GM19025 (cell line): ENCODE results near the gene LIPE.

ENCODE experiments used
- ATAC-seq: cut with Tn5 transposase; IDR thresholded peaks from one replicate; pipeline ENCODE4 v1.9.1; 2021; ENCODE audit warnings: mild to moderate bottlenecking, low read depth, moderate library complexity; ENCODE audit not compliant: unreplicated experiment

The LIPE gene

DNA sequence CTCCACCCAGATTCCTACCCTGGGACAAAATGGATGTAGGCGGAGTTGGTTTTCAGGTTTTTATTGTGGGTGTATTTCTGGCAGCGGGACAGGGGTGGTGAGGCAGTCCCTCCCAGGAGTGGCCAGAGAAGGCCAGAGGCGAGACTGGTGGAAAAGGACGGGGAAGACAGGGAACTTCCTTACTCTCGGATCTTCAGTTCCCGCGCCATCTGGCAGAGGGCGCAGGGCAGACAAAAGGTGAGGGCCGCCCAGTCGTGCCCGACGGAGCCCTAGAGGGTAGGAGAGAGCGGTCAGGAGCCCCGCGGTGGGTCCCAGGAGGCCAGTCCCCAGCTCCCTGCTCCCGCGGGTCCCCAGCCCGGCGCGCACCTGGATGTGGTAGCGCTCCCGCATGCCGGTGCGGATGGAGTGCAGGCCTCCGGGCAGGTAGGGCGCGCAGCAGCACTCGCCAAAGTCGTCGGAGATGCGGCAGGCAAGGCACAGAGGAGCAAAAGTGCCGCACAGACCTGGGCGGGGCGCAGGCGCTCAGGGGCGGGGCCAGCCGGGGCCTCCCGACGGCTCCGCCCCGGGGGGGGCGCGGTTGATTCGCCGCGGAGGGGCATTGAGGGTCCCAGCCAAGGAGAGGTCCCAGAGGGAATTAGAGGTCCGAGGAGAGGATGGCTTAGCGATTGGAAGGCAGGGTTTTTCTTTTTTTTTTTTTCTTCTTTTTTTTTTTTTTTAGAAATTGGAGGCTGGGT lies 40.0 kb downstream of the LIPE start:
- ATAC-seq, result no peak

DNA sequence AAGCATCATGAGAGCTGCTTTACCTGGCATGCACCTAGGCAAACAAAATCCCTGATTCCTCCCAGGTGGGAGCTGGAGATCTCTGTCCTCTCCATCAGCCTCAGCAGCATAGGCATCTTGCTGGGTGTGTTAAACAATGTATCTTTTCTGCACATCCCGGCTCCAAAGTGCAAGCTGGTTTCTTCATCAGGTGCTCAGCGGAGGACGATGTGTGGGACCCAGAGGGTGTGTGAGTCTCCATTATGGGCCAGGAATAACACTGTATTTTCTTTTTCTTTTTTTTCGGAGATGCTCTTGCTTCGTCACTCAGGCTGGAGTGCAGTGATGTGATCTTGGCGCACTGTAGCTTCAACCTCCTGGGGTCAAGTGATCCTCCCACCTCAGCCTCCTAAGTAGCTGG lies 47.0 kb downstream of the LIPE start:
- ATAC-seq, result no peak

DNA sequence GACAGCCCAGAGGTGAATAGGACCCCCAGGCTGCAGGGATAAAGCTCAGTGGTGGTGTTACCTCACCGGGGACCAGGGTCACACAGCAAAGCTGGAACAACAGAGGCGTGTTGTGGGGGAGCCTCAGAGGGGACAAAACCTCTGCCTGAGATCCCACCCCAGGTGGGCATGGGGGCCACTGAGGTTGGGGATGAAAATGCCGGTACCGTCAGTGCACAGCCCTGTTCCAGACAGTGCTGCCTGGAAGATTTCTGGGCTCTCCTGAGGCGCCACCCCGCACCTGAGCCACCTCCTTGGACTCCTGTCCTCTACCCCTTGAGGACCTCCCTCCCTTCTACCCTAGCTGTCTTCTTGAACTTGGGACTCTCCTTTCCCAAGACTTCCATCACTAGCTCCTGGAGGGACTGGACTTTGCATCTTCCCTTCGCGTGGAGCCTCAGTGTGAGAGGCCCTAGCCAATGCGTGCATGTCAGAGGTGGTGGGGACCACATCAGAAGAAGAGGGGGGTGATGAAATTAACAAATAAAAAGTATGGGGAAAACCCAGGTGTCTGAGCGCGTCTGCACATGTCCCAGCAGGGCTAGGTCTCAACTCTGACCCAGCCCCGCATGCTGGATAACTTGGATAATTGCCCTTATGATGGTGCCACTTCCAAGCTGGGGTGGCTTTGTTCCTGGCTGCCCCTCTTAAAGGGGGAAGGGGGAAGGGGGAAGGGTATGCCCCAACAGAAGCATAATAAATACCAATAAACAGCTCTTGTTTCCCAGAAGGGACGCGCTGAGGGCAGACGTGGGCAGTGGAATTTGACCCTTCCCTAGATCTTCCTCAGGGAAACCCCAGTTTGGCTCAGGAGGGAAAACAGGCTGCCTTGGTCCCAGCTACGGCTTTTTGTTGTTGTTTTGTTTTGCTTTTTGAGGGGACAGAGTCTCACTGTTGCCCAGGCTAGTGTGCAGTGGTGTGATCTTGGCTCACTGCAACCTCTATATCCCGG lies 48.7 kb downstream of the LIPE start:
- no peak for ATAC-seq

DNA sequence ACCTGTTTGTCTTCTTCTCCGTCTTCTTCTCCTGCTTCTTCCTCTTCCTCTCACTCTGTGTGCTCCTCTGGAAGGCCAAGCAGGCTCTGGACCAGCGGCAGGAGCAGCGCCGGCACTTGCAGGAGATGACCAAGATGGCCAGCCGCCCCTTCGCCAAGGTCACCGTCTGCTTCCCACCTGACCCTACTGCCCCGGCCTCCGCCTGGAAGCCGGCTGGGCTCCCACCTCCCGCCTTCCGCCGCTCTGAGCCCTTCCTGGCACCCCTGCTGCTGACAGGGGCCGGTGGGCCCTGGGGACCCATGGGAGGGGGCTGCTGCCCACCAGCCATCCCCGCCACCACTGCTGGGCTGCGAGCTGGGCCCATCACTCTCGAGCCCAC lies 51.0 kb downstream of the LIPE start:
- no peak for ATAC-seq

DNA sequence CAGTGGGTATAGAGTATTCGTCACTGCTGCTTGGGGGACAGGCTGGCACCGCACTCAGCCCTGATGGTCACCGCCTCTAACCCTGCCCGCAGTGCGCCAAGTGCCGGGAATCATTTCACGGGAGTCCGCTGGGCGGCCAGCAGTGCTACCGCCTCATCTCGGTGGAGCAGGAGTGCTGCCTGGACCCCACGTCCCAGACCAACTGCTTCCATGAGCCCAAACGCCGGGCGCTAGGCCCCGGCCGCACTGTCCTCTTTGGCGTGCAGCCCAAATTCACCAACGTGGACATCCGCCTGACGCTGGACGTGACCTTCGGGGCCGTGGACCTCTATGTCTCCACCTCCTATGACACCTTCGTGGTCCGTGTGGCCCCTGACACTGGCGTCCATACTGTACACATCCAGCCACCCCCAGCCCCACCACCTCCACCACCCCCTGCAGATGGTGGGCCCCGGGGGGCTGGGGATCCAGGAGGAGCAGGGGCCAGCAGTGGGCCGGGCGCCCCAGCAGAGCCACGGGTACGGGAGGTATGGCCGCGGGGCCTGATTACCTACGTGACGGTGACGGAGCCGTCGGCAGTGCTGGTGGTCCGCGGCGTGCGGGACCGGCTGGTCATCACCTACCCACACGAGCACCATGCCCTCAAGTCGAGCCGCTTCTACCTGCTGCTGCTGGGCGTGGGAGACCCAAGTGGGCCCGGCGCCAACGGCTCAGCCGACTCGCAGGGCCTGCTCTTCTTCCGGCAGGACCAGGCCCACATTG lies 51.6 kb downstream of the LIPE start:
- no peak for ATAC-seq

DNA sequence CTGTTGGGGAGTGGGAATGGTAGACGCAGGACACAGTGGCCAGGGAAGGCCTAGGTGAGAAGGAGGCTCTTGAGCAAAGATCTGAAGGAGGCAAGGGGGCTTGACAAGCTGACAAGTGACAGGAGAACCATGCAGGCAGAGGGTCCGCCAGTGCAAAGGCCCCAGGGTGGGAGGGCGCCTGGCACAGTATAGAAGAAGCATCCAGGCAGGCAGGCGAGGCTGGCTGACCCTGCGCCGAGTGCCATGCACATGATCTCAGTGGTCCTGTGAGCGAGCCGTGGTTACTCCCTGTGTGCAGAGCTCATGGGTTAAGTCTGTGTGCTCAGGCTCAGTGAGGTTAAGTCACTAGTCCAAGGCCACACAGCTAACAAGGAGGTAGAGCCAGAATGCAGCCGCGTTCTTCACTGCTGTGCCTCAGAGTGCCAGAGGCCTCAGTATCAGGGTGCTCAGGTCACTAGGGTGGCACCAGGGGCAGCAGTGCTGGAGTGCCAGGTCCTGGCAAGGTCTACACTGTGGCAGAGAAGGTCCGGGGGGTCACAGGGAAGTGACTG lies 52.3 kb downstream of the LIPE start:
- no peak for ATAC-seq

DNA sequence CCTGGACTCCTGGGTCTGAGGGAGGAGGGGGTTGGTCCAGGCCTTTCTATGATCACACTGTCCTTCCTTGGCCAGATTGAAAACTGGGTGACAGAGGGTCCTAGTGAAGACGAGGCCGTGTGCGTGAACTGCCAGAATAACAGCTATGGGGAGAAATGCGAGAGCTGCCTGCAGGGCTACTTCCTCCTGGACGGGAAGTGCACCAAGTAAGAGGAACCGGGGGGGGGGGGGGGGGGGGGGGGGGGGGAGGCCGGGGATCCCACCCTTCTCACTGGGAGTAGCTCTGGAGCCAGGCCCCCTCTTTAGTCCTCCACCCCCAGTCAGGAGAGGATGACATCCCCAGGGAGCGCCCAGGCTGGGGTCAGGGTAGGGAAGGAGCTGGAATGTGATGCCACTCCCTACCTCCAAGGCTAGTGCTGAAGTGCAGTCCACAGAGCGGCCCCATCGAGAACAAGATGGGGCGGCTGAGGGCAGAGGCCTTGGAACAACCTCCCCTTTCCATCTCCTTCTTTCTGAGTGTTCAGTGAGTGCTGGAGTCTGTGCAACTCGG lies 56.5 kb downstream of the LIPE start:
- ATAC-seq, result no peak

DNA sequence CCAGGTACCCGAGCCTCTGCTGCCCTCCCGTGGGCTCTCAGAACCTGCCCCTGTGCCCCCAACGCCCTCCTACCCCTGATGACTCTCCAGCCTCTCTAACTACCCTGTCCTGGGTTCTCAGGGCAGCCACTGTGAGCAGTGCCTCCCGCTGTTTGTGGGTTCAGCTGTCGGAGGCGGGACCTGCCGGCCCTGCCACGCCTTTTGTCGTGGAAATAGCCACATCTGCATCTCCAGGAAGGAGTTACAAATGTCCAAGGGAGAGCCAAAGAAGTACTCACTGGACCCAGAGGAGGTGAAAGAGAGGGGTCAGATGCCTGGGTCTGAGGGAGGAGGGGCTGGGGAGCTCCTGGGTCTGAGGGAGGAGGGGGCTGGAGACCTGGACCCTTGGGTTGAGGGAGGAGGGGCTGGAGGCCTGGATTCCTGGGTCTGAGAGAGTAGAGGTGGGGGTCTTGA lies 57.1 kb downstream of the LIPE start:
- ATAC-seq, result no peak

DNA sequence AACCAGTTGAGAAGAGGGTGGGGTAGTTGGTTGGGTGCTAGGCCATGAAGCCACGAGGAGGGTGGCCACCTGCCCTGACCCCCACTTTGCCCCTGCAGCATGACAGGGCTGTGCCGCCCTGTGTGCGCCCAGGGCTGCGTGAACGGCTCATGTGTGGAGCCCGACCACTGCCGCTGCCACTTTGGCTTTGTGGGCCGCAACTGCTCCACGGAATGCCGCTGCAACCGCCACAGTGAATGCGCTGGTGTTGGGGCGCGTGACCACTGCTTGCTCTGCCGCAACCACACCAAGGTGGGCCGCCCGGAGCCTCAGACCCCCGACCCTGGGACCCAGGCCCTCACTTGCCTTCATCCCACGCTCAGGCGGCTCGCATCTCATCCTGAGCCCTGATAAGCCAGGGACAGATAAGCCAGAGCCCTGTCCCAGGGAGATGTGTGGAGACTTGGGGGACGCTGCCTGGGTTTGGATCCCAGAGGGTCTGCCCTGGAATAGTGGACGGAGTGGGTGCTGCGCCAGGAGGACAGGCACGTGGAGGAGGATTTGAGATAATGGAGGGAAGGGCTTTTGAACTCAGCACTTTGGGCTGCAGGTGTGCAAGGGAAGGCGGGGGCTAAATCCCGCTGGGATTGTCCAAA lies 57.6 kb downstream of the LIPE start:
- ATAC-seq, result no peak

DNA sequence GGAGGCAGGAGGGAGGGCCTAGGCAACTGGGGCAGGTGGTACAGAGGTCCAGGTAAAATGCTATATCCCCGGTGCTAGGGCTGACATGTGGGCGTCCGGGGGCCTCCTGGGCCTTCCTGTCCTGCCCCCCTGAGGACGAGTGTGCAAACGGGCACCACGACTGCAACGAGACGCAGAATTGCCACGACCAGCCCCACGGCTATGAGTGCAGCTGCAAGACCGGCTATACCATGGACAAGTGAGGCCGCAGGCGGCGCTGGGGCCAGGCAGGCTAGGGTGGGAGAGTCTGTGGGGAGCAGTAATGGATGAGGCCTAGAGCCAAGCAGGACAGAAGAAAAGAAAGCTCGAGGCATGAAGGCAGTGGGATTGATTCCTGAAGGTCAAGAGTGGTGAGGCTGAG lies 58.4 kb downstream of the LIPE start:
- ATAC-seq, result no peak

DNA sequence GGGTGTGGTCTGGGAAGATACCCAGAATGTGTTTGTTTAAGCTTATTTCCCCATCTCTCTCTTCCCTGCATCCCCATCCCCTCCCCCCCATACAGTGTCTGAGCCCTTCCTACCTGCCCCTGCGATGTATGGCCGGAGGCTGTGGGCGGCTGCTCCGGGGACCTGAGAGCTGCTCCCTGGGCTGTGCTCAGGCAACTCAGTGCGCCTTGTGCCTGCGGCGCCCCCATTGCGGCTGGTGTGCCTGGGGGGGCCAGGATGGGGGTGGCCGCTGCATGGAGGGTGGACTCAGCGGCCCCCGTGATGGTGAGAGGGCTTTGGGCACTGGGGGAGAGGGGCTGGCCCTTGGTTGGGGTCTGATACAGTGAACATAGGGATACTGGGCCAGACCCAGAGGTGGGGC lies 58.8 kb downstream of the LIPE start:
- no peak for ATAC-seq

DNA sequence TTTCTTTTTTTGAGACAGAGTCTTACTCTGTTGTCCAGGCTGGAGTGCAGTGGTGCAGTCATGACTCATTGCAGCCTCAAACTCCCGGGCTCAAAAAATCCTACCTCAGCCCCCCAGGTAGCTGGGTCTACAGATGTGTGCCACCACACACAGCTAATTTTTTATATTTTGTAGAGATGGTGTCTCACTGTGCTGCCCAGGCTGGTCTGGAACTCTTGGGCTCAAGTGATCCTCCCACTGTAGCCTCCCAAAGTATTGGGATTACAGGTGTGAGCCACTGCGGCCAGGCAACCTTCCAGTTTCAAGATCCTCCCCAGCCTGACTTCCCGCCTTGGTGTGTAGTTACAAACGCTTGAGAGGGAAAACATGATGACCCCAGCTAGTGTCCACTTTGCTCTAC lies 59.3 kb downstream of the LIPE start:
- ATAC-seq, result no peak

DNA sequence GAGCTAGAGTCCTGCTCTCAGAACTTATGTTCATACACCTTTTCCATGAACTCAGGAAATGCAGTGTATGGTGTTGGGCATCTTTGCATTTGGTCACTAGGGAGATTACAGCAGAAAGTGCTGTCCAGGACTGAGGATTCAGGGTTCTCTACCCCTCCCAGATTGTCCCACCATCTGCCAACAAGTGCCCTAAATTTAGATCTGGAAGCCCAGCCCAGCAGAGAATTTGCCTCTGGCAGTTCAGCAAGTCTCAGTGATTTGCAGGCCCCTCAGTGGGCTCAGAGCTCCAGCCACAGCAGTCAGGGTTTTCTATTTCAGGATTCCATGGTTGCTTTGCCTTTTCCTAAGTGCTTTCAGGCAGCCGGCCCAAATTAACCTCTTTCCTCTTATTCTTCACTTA lies 60.5 kb downstream of the LIPE start:
- ATAC-seq, result no peak

DNA sequence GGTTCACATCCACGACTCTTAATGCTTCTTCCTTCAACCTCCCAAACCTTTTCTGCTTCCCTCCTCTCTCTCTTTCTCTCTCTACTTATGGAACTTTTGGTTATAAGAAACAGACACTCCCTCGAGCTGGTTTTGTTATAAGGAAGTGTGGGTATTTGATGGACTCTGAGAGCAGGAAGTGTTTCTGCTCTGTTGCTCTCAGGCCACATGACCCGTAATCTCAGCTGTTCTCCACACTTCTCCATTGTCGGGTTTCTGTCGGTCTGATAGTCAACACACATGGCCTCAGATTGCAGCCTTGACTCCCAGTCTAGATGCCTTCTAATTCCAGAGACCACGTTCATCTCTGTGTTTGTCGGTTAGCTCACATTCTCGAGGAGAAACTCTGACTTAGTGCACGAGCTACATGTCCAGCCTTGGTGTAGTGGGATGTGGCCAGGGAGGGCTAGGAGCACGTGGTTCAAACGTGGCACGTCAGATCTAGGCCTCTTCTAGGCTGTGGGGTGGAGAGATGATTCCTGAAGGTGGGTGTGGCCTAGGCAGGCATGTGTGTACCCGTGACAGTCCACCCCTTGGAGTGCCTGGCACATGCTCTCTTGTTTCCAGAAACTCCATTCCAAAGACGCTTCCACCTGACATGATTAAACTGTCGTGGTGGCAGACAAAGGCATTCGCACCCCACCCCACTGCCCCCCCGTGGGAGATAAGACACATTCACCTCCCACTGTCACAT lies 63.4 kb downstream of the LIPE start:
- ATAC-seq, result no peak

DNA sequence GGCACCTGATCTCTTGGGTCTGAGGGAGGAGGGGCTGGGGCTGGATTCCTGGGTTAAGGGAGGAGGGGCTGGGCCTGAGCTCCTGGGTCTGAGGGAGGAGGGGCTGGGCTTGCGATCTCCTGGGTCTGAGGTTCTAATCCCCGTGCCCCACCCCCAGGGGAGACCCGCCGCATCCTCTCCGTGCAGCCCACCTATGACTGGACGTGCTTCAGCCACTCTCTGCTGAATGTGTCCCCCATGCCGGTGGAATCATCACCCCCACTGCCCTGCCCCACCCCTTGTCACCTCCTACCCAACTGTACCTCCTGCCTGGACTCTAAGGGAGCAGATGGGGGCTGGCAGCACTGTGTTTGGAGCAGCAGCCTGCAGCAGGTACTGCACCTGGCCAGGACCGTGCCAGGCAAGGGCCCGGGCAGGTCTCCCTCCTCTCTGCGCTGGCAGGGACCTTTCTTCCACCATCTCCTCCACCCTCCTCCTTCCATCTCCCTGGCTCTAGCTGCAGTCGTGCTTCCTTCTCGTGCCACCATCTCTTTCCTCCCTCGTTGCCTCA lies 64.2 kb downstream of the LIPE start:
- ATAC-seq, result no peak

DNA sequence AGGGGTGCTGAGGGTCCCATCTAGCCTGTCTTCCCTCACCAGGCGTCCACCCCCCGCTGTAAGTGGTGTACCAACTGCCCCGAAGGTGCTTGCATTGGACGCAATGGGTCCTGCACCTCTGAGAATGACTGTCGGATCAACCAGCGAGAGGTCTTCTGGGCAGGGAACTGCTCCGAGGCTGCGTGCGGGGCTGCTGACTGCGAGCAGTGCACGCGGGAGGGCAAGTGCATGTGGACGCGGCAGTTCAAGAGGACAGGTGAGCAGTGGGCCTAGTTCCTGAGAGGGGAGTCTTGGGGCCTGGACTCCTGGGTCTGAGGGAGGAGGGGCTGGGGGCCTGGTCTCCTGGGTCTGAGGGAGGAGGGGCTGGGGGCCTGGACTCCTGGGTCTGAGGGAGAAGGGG lies 64.8 kb downstream of the LIPE start:
- no peak for ATAC-seq

DNA sequence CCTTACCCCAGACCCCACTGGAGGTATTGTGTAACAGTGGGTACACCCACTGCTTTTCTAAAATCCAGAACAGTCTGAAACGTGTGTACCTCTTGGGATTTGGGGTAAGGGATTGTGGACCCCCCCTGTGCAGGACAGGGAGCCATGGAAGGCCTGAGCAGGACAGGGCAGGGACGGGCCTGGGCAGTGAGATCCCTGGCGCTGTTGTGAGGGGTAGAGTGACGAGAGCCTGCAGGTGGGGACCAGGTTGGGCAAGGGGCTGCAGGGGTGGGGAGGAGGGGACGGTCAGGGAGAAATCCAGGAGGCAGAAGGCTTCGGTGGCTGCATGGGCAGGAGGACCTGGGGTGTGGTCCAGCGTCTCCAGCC lies 65.7 kb downstream of the LIPE start:
- ATAC-seq, result no peak

DNA sequence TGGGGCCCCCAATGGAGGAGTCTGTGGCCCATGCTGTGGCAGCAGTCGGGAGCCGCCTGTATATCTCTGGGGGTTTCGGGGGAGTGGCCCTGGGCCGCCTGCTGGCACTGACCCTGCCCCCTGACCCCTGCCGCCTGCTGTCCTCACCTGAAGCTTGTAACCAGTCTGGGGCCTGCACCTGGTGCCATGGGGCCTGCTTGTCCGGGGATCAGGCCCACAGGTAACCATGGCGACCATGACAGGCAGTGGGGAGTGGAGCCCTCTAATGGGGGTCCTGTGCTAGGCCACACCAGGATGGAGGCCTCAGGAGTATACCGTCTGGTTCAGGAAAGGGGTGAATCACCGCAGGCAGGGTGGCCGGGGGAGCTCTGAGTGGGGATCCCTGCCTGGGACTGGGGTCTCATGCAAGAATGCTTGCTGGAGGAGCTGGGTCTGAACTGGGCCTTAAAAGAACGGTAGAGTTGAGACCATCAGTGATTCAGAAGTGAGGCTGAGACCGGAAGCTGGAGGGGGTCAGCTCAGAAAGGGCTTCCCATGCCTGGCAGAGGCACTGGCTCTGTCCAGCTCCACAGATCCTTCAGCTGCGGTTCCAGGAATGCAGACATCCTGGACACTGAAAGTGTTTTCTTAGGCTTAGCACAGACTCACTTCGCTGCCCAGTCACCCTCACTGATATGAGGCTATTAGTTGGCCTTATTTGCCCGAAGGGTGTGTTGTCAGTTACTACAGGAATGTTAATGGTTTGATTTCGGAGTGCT lies 66.2 kb downstream of the LIPE start:
- ATAC-seq, result no peak
